ENCODE measurements around the gene RPS21.

The RPS21 gene

DNA sequence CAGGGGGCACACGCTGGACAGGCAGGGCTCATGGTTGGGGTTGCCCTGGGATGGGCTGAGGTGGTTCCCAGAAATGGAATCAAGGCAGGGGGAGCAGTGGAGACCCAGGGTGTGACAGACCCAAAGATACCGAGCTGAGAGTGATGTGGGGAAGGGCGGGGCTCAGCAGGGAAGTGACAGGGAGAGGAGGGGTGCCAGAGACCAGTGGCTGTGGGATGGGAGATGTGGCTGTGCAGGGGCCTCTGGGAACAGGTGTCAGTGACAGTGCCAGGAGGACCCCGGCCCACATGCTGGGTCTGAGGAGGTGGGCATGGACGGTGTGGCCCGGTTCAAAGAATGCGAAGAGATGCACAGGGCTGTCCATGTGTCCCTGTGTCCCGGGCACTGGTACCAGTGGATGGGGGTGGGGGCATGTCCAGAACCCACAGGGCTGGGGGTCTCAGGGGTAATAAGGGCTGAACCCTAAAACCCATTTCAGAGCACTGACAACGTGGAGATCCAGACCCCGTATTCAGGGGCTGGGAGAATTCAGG is 19.1 kb downstream of the RPS21 start:
- no peak overlapping the region for H3K27ac ChIP-seq (ENCODE audit: low read depth, low read length)
- peak overlapping the region; percentile 80 to 81 for H3K4me3 ChIP-seq (ENCODE audit: low read depth in 1 of 2, low read length in 2 of 2)
- peaks cover 0 to 7% of the 10 kb centered on the region in 2 donors for H3K36me3 ChIP-seq (ENCODE audit: control insufficient read depth in 1 of 2, insufficient read depth in 2 of 2, low read length in 2 of 2)
- H3K9me3 ChIP-seq (ENCODE audit: control insufficient read depth in 1 of 2, low read length in 2 of 2) = no peaks in the 10 kb centered on the region
- peaks cover 47 to 53% of the 10 kb centered on the region in 2 donors for H3K4me1 ChIP-seq (ENCODE audit: control insufficient read depth in 1 of 2, insufficient read depth in 2 of 2, low read length in 2 of 2)
- H3K27me3 ChIP-seq (ENCODE audit: control insufficient read depth in 1 of 2, insufficient read depth in 2 of 2, low read length in 2 of 2) = no peaks in the 10 kb centered on the region
- H3K9ac ChIP-seq (ENCODE audit: low read depth in 1 of 2, low read length in 2 of 2) = peak overlapping the region; percentile 80 to 88

DNA sequence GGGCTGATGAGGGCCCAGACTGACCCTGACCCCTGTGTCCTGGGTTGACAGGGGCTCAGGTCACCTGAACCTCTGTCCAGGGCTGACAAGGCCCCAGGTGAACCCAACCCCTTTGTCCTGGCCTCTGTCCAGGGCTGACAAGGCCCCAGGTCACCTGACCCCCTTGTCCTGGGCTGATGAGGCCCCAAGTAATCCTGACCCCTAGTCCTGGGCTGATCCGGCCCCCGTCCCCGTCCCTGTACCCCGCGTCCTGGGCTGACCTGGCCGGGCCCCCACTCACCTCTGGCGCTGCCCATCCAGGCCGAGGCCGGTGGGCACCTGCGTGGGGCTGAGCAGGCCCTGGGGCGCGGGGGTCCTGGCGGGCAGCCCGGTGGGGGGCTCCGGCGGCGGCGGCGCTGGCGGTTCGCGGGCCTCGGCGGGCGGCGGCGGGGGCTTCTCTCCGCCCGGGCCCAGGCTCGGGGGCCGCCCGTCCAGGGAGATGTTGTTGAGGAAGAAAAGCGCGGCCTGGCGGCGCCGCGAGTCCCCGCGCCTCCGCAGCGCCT is 19.8 kb downstream of the RPS21 start:
- Histone ChIP-seq H3K9ac (ENCODE audit: low read depth in 1 of 2, low read length in 2 of 2) (peak overlapping the region; percentile 80 to 88), H3K27me3 (ENCODE audit: control insufficient read depth in 1 of 2, insufficient read depth in 2 of 2, low read length in 2 of 2) (no peaks in the 10 kb centered on the region), H3K4me3 (ENCODE audit: low read depth in 1 of 2, low read length in 2 of 2) (peak overlapping the region; percentile 80 to 81), H3K27ac (ENCODE audit: low read depth, low read length) (no peak overlapping the region), H3K4me1 (ENCODE audit: control insufficient read depth in 1 of 2, insufficient read depth in 2 of 2, low read length in 2 of 2) (peaks cover 53 to 59% of the 10 kb centered on the region in 2 donors), H3K9me3 (ENCODE audit: control insufficient read depth in 1 of 2, low read length in 2 of 2) (no peaks in the 10 kb centered on the region), H3K36me3 (ENCODE audit: control insufficient read depth in 1 of 2, insufficient read depth in 2 of 2, low read length in 2 of 2) (peaks cover 0 to 1% of the 10 kb centered on the region in 2 donors)

DNA sequence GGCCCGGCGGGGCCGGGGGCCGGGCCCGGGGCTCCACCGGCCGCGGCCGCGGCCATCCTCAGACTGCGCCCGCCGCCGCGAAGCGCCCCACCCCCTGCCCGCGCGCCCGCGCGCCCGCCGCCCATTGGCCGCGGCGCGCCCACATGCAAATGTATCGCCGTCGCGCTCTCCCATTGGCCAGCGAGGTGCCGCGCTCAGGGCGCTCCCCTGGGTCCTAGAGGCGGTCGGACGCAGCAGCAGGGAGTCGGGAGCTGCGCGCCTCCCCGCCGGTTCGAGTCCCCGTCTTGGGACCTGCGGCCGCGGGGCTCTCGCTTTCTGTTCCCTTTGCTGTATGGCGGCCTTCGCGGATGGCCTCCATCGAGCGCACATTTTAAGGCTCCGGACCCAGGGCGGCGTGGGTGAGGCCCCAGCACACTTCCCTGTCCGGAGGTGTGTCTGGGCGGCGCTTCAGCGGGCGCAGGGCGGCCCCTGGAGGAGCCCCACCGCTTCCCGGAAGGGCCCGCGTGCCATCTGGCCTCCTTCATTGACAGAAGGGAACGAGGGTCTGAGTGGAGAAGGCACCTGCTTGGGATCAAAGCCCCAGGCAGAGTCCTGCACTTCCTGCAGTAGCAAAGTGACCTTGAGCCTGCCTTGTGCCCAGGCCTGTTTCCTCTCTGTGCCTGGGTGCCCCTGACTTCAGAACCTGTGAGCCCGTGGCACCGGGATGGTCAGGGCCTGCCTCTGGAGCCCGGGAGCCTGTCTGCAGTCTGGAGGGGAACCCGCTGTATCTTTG is 20.5 kb downstream of the RPS21 start, which contains the start of gene CABLES2:
Gene CABLES2, minus strand, starts transcription at position 65 of the 772 bp plus-strand sequence. Its CDS starts 9 bp downstream, at position 56.
- Histone ChIP-seq H3K36me3 (ENCODE audit: control insufficient read depth in 1 of 2, insufficient read depth in 2 of 2, low read length in 2 of 2) (no peaks in the 10 kb centered on the region), H3K27me3 (ENCODE audit: control insufficient read depth in 1 of 2, insufficient read depth in 2 of 2, low read length in 2 of 2) (no peaks in the 10 kb centered on the region), H3K27ac (ENCODE audit: low read depth, low read length) (peak within 1 kb of the TSS; percentile 55), H3K4me1 (ENCODE audit: control insufficient read depth in 1 of 2, insufficient read depth in 2 of 2, low read length in 2 of 2) (peaks cover 59 to 60% of the 10 kb centered on the region in 2 donors), H3K4me3 (ENCODE audit: low read depth in 1 of 2, low read length in 2 of 2) (peak within 1 kb of the TSS; percentile 80 to 81), H3K9me3 (ENCODE audit: control insufficient read depth in 1 of 2, low read length in 2 of 2) (no peaks in the 10 kb centered on the region), H3K9ac (ENCODE audit: low read depth in 1 of 2, low read length in 2 of 2) (peak within 1 kb of the TSS; percentile 80 to 88)

DNA sequence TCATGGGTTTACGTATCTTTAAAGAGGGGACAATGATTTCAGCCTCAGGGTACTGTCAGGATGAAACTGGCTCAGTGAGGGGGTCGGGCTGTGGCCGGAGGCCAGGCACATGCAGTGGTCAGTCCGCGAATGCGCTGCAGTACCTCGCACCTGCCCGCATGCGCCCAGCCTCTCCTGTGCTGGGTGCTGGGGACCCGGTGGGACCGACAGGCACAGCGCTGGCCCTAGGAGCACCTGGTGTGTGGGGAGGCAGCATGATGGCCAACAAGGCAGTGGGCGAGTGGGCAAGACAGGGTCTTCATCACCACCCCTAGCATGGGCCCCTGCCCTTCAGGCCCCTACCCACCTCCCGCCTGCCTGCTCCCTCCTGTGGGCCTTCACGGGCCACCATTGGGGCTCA is 21.2 kb downstream of the RPS21 start:
- Histone ChIP-seq H3K27ac (ENCODE audit: low read depth, low read length) (no peak overlapping the region), H3K4me1 (ENCODE audit: control insufficient read depth in 1 of 2, insufficient read depth in 2 of 2, low read length in 2 of 2) (peaks cover 63 to 65% of the 10 kb centered on the region in 2 donors), H3K36me3 (ENCODE audit: control insufficient read depth in 1 of 2, insufficient read depth in 2 of 2, low read length in 2 of 2) (no peaks in the 10 kb centered on the region), H3K9me3 (ENCODE audit: control insufficient read depth in 1 of 2, low read length in 2 of 2) (no peaks in the 10 kb centered on the region), H3K9ac (ENCODE audit: low read depth in 1 of 2, low read length in 2 of 2) (peak overlapping the region; percentile 53 to 66), H3K27me3 (ENCODE audit: control insufficient read depth in 1 of 2, insufficient read depth in 2 of 2, low read length in 2 of 2) (no peaks in the 10 kb centered on the region), H3K4me3 (ENCODE audit: low read depth in 1 of 2, low read length in 2 of 2) (peak overlapping the region in 1 of 2 donors; percentile 17)

DNA sequence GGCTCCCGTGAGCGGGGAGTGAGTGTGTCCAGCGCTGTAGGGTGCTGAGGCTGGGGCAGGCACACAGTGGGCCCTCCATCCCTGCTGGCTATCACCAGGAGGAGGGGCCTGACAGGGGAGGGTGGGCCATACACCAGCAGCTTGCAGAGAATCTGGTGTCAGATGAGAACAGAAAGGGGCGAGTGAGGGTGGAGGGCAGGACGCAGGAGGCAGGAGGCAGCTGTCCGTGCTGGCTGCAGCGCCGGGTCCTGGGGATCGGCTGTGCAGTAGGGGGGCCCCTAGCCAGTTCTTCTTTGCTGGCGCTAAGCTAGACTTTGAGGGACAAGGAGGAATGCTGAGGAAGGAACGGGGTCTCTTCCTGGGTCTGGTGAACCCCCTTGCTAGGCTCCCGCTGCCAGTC is 21.7 kb downstream of the RPS21 start:
- H3K27me3 ChIP-seq (ENCODE audit: control insufficient read depth in 1 of 2, insufficient read depth in 2 of 2, low read length in 2 of 2) = no peaks in the 10 kb centered on the region
- H3K4me1 ChIP-seq (ENCODE audit: control insufficient read depth in 1 of 2, insufficient read depth in 2 of 2, low read length in 2 of 2) = peaks cover 69 to 70% of the 10 kb centered on the region in 2 donors
- H3K36me3 ChIP-seq (ENCODE audit: control insufficient read depth in 1 of 2, insufficient read depth in 2 of 2, low read length in 2 of 2) = no peaks in the 10 kb centered on the region
- no peak overlapping the region for H3K27ac ChIP-seq (ENCODE audit: low read depth, low read length)
- no peak overlapping the region for H3K4me3 ChIP-seq (ENCODE audit: low read depth in 1 of 2, low read length in 2 of 2)
- H3K9ac ChIP-seq (ENCODE audit: low read depth in 1 of 2, low read length in 2 of 2) = no peak overlapping the region
- H3K9me3 ChIP-seq (ENCODE audit: control insufficient read depth in 1 of 2, low read length in 2 of 2) = no peaks in the 10 kb centered on the region

DNA sequence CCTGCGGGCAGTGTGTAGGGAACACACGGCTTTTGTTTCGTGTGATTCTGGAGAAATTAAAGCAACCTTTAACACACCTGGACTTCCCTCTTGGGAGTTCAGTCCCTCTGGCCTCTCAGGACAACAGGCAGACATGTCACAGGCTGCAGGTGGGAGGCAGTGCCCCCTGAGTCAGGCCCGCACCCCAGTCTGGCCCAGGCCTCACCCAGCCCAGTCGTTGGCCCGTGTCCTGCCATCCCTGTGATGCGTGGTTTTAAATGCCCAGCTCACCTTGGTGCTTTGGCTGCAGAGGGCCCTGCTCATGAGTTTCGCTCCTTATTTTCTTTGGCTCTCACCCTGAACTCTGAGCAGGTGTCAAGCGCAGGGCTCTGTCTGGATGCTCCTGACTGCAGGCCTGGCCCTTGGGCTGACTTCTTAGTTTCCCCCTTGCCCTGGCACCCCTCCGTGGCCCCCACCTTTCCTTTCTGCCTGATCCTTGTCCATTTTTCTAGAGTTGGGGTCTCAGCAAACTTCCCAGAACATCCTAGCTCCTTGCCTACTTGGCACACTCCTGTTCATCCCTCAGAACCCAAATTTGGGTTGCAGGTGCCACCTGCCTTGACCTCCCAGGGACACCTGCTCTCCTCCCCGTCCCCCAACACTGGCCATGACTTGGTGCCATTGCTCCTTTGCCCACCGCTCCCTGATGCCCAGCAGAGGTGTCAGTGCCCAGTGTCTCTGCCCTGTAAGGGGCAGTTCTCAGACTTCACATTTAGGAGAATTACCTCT is 22.4 kb downstream of the RPS21 start:
- Histone ChIP-seq H3K27me3 (ENCODE audit: control insufficient read depth in 1 of 2, insufficient read depth in 2 of 2, low read length in 2 of 2) (no peaks in the 10 kb centered on the region), H3K36me3 (ENCODE audit: control insufficient read depth in 1 of 2, insufficient read depth in 2 of 2, low read length in 2 of 2) (no peaks in the 10 kb centered on the region), H3K4me1 (ENCODE audit: control insufficient read depth in 1 of 2, insufficient read depth in 2 of 2, low read length in 2 of 2) (peaks cover 75 to 76% of the 10 kb centered on the region in 2 donors), H3K4me3 (ENCODE audit: low read depth in 1 of 2, low read length in 2 of 2) (no peak overlapping the region), H3K9me3 (ENCODE audit: control insufficient read depth in 1 of 2, low read length in 2 of 2) (no peaks in the 10 kb centered on the region), H3K9ac (ENCODE audit: low read depth in 1 of 2, low read length in 2 of 2) (peak overlapping the region; percentile 71 to 82), H3K27ac (ENCODE audit: low read depth, low read length) (no peak overlapping the region)

DNA sequence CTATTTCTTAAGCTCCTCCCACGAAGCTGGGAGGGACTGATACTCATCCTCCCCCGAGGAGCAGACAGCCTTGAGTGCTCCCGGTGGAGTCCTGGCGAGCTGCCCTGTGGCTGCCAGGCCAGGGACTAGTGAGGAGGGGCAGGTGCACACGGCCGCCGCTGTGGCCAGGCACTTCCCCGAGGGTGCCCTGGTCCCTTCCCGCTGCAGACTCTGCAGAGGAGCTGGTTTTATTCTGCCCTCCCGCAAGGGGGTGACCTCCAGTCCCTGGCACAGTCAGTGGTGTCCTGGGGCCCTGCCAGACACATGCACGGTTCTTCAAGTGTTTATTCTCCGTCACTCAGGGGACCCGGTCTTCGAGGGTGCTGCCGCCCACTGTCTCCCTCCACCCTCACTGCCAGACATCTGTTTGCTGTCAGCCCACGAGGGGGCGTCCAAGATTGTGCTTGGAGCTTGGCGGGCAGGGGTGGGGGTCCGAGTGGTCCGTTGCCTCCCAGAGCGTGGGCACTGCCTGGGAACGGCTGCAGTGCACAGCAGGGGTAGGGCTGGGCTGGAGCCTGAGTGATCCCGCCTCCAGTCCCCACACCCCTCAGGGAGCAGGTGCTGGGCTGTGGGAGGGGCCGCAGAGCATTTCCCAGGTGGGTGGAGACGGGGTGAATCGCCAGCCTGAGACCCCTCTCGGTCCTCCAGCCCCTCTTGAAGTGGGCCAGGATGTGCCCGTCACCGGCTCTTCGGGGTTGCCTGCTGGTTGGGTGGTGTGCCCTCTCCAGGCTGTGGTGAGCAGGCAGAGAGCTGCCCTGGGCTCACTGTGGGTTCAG is 23.2 kb downstream of the RPS21 start:
- no peaks in the 10 kb centered on the region for H3K9me3 ChIP-seq (ENCODE audit: control insufficient read depth in 1 of 2, low read length in 2 of 2)
- H3K27me3 ChIP-seq (ENCODE audit: control insufficient read depth in 1 of 2, insufficient read depth in 2 of 2, low read length in 2 of 2) = no peaks in the 10 kb centered on the region
- no peaks in the 10 kb centered on the region for H3K36me3 ChIP-seq (ENCODE audit: control insufficient read depth in 1 of 2, insufficient read depth in 2 of 2, low read length in 2 of 2)
- H3K4me1 ChIP-seq (ENCODE audit: control insufficient read depth in 1 of 2, insufficient read depth in 2 of 2, low read length in 2 of 2) = peaks cover 78 to 83% of the 10 kb centered on the region in 2 donors
- H3K4me3 ChIP-seq (ENCODE audit: low read depth in 1 of 2, low read length in 2 of 2) = peak overlapping the region; percentile 13 to 57
- H3K9ac ChIP-seq (ENCODE audit: low read depth in 1 of 2, low read length in 2 of 2) = peak overlapping the region; percentile 71 to 82
- peak overlapping the region; percentile 88 for H3K27ac ChIP-seq (ENCODE audit: low read depth, low read length)

DNA sequence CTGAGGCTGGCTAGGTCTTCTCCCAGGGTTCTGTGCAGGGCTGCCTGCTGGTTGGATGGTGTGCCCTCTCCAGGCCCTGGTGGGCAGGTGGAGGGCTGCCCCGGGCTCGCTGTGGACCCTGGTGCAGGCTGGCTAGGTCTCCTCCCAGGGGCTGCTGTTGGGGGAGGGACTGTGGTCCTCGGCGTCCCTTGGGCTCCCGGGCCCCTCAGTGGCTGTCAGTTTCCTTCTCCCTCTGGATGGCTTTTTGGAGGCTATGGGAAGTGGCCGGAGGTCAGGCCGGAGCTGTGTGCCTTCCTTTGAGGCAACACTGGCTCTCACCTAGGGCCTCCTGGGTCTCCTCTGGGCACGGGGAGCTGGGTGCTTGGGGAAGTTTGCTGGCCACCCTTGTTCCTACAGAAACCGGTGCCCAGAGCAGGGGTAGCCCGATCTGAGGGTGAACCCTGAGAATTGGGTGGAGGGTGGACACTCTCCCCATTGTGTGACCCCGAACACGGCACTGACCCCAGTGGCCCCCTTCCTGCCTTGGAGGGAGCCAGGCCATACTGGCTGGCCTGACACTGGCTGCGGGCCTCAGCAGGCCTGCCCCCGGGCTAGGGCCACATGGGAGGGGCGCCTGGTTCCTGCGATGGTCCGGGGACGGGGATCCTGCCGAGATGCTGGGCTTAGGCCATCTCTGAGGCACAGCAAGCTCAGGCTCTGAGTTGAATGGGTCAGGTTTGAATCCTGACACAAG is 24.0 kb downstream of the RPS21 start:
- H3K36me3 ChIP-seq (ENCODE audit: control insufficient read depth in 1 of 2, insufficient read depth in 2 of 2, low read length in 2 of 2) = no peaks in the 10 kb centered on the region
- H3K27ac ChIP-seq (ENCODE audit: low read depth, low read length) = peak overlapping the region; percentile 88
- H3K27me3 ChIP-seq (ENCODE audit: control insufficient read depth in 1 of 2, insufficient read depth in 2 of 2, low read length in 2 of 2) = no peaks in the 10 kb centered on the region
- H3K9ac ChIP-seq (ENCODE audit: low read depth in 1 of 2, low read length in 2 of 2) = peak overlapping the region; percentile 71 to 82
- H3K4me1 ChIP-seq (ENCODE audit: control insufficient read depth in 1 of 2, insufficient read depth in 2 of 2, low read length in 2 of 2) = peaks cover 70 to 77% of the 10 kb centered on the region in 2 donors
- peak overlapping the region; percentile 57 to 64 for H3K4me3 ChIP-seq (ENCODE audit: low read depth in 1 of 2, low read length in 2 of 2)
- no peaks in the 10 kb centered on the region for H3K9me3 ChIP-seq (ENCODE audit: control insufficient read depth in 1 of 2, low read length in 2 of 2)

Data from duodenal mucosa (tissue), 2 donors.